ENCODE results near the gene C19orf18. TPM values are rescaled to one million over a fixed set of nuclear protein-coding genes. Genes with fewer than 3 reads are reported as not detected.
A peak's percentile ranks its signal among the peaks of the same experiment; 100 is the strongest.

The C19orf18 gene
- total RNA-seq, result under 1 TPM; 0.40 to 0.51 TPM
- 0.53 TPM for polyA plus RNA-seq (2013, experiment 1 of 2)
- 1.0 TPM for polyA plus RNA-seq (2013, experiment 2 of 2)
- long read RNA-seq, experiment 1, result 0 reads
- long read RNA-seq, experiment 2, result 0 reads
- long read RNA-seq, experiment 3, result 0 reads
- long read RNA-seq, experiment 4, result 0 reads

DNA sequence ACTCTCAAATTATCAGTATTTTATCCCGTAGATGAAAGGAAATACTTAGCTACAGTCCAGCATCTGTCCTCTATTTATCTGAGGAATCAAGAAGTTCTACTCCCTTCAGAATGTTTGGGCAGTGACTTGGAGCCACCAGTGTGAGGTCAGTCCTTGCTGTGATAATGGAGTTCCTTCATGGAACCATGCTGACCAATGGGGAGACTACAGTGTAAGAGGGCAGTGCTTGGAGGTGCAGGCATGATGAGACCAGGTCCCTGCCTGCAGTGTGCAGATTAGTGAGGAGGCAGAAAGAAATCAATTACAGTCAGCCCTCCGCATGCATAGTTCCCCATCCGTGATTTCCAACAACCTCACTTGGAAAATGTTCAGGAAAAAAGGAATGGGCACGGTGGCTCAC lies at the start of gene C19orf18:
TSS of gene C19orf18 (minus strand) at position 101 of the 400 bp plus-strand sequence. CDS start 102 bp downstream, outside the sequence.
- Histone ChIP-seq H3K9ac (ENCODE audit: extremely low read depth, low read length, poor library complexity, severe bottlenecking) (no peak within 1 kb of the TSS), H3K9me3 (ENCODE audit: control insufficient read depth, low read length) (peaks cover 81% of the 10 kb centered on the region), H3K4me1 (ENCODE audit: control insufficient read depth, insufficient read depth, low read length) (no peaks in the 10 kb centered on the region), H3K27ac (ENCODE audit: low read depth, low read length) (no peak within 1 kb of the TSS), H3K36me3 (ENCODE audit: control insufficient read depth, insufficient read depth, low read length) (peaks cover 35% of the 10 kb centered on the region), H3K27me3 (ENCODE audit: control insufficient read depth, insufficient read depth, low read length, poor library complexity, severe bottlenecking) (no peaks in the 10 kb centered on the region), H3K4me3 (ENCODE audit: low read length) (no peak within 1 kb of the TSS)
- no peaks in the 10 kb centered on the region for H3K27me3 Mint-ChIP-seq (ENCODE audit: insufficient read depth)
- H3K27ac Mint-ChIP-seq, result no peak within 1 kb of the TSS
- 83 to 94% methylated on average over 2 to 4 of the region's 4 CpGs for WGBS, 2 experiments (ENCODE audit: insufficient coverage in 1 of 2, insufficient read length in 1 of 2)
- H3K36me3 Mint-ChIP-seq (ENCODE audit: low read depth), result peaks cover 68% of the 10 kb centered on the region
- no peak for DNase-seq
- H3K4me3 Mint-ChIP-seq, result no peak within 1 kb of the TSS
- peaks cover 98% of the 10 kb centered on the region for H3K9me3 Mint-ChIP-seq
- TF ChIP-seq, protein P1, sequence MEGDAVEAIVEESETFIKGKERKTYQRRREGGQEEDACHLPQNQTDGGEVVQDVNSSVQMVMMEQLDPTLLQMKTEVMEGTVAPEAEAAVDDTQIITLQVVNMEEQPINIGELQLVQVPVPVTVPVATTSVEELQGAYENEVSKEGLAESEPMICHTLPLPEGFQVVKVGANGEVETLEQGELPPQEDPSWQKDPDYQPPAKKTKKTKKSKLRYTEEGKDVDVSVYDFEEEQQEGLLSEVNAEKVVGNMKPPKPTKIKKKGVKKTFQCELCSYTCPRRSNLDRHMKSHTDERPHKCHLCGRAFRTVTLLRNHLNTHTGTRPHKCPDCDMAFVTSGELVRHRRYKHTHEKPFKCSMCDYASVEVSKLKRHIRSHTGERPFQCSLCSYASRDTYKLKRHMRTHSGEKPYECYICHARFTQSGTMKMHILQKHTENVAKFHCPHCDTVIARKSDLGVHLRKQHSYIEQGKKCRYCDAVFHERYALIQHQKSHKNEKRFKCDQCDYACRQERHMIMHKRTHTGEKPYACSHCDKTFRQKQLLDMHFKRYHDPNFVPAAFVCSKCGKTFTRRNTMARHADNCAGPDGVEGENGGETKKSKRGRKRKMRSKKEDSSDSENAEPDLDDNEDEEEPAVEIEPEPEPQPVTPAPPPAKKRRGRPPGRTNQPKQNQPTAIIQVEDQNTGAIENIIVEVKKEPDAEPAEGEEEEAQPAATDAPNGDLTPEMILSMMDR (conservative IDR thresholded peaks at IDR 0.05), result no peak
- no peaks in the 10 kb centered on the region for H3K4me1 Mint-ChIP-seq

DNA sequence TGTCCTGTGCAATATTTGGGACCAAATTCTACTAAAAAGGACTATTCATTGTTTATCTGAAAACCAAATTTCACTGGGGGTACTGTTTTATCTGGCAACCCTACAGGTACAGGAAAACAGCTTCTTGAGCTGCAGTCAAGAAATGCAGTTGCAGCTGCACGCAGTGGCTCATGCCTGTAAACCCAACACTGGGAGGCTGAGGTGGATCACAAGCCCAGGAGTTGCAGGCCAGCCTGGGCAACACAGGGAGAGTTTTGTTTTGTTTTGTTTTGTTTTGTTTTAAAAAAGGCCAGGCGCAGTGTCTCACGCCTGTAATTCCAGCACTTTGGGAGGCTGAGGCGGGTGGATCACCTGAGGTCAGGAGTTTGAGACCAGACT lies 47.9 kb upstream of the C19orf18 start:
- Histone ChIP-seq H3K9me3 (ENCODE audit: control insufficient read depth, low read length) (peaks cover 34% of the 10 kb centered on the region), H3K36me3 (ENCODE audit: control insufficient read depth, insufficient read depth, low read length) (no peaks in the 10 kb centered on the region), H3K9ac (ENCODE audit: extremely low read depth, low read length, poor library complexity, severe bottlenecking) (no peak overlapping the region), H3K4me1 (ENCODE audit: control insufficient read depth, insufficient read depth, low read length) (no peaks in the 10 kb centered on the region), H3K27ac (ENCODE audit: low read depth, low read length) (no peak overlapping the region), H3K4me3 (ENCODE audit: low read length) (no peak overlapping the region), H3K27me3 (ENCODE audit: control insufficient read depth, insufficient read depth, low read length, poor library complexity, severe bottlenecking) (no peaks in the 10 kb centered on the region)
- TF ChIP-seq, protein P1 (conservative IDR thresholded peaks at IDR 0.05), result no peak
- Mint-ChIP-seq H3K27me3 (ENCODE audit: insufficient read depth) (peaks cover 30% of the 10 kb centered on the region), H3K36me3 (ENCODE audit: low read depth) (no peaks in the 10 kb centered on the region), H3K9me3 (peaks cover 62% of the 10 kb centered on the region), H3K4me1 (no peaks in the 10 kb centered on the region), H3K4me3 (no peak overlapping the region), H3K27ac (no peak overlapping the region)
- no peak for DNase-seq
- 74 to 86% methylated on average over 4 of the region's 4 CpGs for WGBS, 2 experiments (ENCODE audit: insufficient coverage in 1 of 2, insufficient read length in 1 of 2)

DNA sequence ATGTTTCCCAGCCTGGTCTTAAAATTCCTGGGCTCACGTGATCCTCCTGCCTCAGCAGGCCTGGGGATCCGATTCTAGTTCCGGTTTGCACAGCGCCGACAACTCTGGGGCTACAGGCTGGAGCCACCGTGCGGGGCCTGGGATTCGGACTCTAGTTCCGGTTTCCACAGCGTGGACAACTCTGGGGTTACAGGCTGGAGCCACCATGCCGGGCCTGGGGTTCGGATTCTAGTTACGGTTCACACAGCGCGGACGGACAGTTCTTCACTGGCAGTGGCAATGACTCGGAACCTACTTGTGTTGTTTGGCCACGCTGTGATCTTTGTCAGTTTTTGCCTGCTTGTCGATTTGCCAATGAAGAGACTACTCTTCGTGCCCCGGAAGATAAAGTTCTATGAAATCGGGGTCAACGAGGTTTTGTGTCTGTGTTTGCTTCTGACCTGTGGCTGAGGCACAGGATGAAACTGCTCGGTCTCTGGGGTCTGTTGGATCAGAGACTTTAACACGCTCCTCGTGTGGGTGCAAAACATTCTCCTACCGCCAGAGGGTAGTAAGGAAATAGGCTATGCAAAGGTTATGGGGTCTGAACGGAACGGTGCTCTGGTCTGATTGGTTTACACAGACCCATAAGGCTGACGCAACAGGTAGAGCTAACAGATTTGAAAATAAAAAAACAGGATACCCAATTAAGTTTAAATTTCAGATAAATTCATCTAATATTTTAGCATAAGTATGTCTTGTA lies 47.4 kb upstream of the C19orf18 start:
- no peak overlapping the region for H3K4me3 Mint-ChIP-seq
- H3K27ac Mint-ChIP-seq, result no peak overlapping the region
- WGBS, 2 experiments (ENCODE audit: insufficient coverage in 1 of 2, insufficient read length in 1 of 2), result 71 to 73% methylated on average over 22 to 30 of the region's 30 CpGs
- peaks cover 30% of the 10 kb centered on the region for H3K27me3 Mint-ChIP-seq (ENCODE audit: insufficient read depth)
- H3K4me1 Mint-ChIP-seq, result no peaks in the 10 kb centered on the region
- Histone ChIP-seq H3K9me3 (ENCODE audit: control insufficient read depth, low read length) (peaks cover 40% of the 10 kb centered on the region), H3K4me3 (ENCODE audit: low read length) (no peak overlapping the region), H3K27me3 (ENCODE audit: control insufficient read depth, insufficient read depth, low read length, poor library complexity, severe bottlenecking) (no peaks in the 10 kb centered on the region), H3K4me1 (ENCODE audit: control insufficient read depth, insufficient read depth, low read length) (no peaks in the 10 kb centered on the region), H3K27ac (ENCODE audit: low read depth, low read length) (no peak overlapping the region), H3K9ac (ENCODE audit: extremely low read depth, low read length, poor library complexity, severe bottlenecking) (no peak overlapping the region), H3K36me3 (ENCODE audit: control insufficient read depth, insufficient read depth, low read length) (no peaks in the 10 kb centered on the region)
- H3K36me3 Mint-ChIP-seq (ENCODE audit: low read depth), result no peaks in the 10 kb centered on the region
- H3K9me3 Mint-ChIP-seq, result peaks cover 62% of the 10 kb centered on the region
- TF ChIP-seq, protein P1 (conservative IDR thresholded peaks at IDR 0.05), result peak; percentile 77
- peak; percentile 85 for DNase-seq
